ENCODE results near the gene EIF2AK3. TPM values are rescaled to one million over a fixed set of nuclear protein-coding genes. Genes with fewer than 3 reads are reported as not detected.

EIF2AK3 gene
- total and polyA plus RNA-seq, 2 experiments from 2014 or later, result 6.4 to 14.1 TPM

DNA sequence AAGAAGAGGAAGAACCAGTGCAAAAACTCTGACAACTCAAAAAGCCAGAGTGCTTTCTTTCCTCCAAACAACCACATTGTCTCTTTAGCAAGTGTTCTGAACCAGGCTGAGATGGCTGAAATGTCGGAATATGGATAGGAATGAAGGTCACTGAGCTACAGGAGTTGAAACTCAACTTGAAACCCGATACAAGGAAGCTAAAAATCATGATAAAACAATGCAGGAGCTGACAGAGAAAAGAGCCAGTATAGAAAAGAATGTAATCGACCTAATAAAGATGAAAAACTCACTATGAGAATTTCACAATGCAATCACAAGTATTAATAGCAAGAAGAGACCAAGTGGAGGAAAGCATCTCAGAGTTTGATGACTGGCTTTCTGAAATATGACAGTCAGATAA lies 15.0 kb upstream of the EIF2AK3 start:
- Histone ChIP-seq H3K4me3 (no peak overlapping the region), H3K4me1 (ENCODE audit: low read depth) (peaks cover 3% of the 10 kb centered on the region), H3K27ac (no peak overlapping the region), H3K27me3 (no peaks in the 10 kb centered on the region), H3K9me3 (ENCODE audit: low read depth) (no peaks in the 10 kb centered on the region), H3K36me3 (no peaks in the 10 kb centered on the region)
- no peak for TF ChIP-seq CTCF (IDR thresholded peaks at IDR 0.05; ENCODE audit: low read depth, low read length)
- DNase-seq (ENCODE audit: low read depth in 1 of 2, low spot score in 1 of 2), result no peak

DNA sequence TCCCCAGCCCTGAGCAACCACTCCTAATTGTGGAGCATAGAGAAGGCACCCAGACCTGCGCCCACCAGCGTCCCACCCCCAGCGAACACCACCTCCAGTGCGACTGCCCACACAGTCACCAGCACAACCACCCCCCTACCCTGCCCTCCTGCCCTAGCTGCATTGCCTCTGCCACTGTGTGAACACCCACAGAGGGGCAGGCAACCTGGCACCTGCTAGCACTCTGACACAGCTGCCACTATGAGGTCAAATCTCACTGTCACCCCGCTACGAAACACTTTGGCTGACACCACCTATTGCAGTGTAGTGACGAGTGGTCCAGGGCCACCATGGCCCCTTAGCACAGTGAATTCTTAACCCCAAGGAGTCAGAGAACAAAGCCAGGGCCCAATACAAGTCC lies 14.1 kb upstream of the EIF2AK3 start:
- TF ChIP-seq CTCF (IDR thresholded peaks at IDR 0.05; ENCODE audit: low read depth, low read length), result no peak
- no peak for DNase-seq (ENCODE audit: low read depth in 1 of 2, low spot score in 1 of 2)
- Histone ChIP-seq H3K9me3 (ENCODE audit: low read depth) (no peaks in the 10 kb centered on the region), H3K27ac (no peak overlapping the region), H3K4me3 (no peak overlapping the region), H3K36me3 (no peaks in the 10 kb centered on the region), H3K27me3 (no peaks in the 10 kb centered on the region), H3K4me1 (ENCODE audit: low read depth) (peaks cover 3% of the 10 kb centered on the region)

DNA sequence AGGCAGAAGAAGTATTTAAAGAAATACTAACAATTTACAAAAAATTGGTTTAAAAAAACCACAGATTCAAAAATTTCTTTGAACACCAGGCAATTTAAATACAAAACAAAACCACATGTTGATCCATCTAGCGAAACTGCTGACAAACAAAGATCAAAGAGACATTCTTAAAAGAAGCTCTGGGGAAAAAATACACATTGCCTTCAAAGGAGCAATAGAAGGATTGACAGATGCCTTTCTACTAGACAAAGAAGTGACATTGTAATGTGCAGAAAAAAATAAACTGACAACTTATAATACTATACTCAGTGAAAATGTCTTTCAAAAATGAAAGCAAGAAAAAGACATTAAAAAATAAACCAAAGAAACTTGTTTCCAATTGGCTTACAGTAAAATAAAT lies 12.6 kb upstream of the EIF2AK3 start:
- Histone ChIP-seq H3K36me3 (no peaks in the 10 kb centered on the region), H3K4me3 (no peak overlapping the region), H3K4me1 (ENCODE audit: low read depth) (peaks cover 3% of the 10 kb centered on the region), H3K27ac (no peak overlapping the region), H3K27me3 (no peaks in the 10 kb centered on the region), H3K9me3 (ENCODE audit: low read depth) (no peaks in the 10 kb centered on the region)
- DNase-seq (ENCODE audit: low read depth in 1 of 2, low spot score in 1 of 2), result no peak
- TF ChIP-seq CTCF (IDR thresholded peaks at IDR 0.05; ENCODE audit: low read depth, low read length), result no peak

GRCh38 chr2:88638743-88639142 lies 11.5 kb upstream of the EIF2AK3 start:
- Histone ChIP-seq H3K4me1 (ENCODE audit: low read depth) (peaks cover 3% of the 10 kb centered on the region), H3K27me3 (no peaks in the 10 kb centered on the region), H3K4me3 (no peak overlapping the region), H3K27ac (no peak overlapping the region), H3K36me3 (no peaks in the 10 kb centered on the region), H3K9me3 (ENCODE audit: low read depth) (no peaks in the 10 kb centered on the region)
- DNase-seq (ENCODE audit: low read depth in 1 of 2, low spot score in 1 of 2), result peak in 1 of 2 donors; percentile 40
- no peak for TF ChIP-seq CTCF (IDR thresholded peaks at IDR 0.05; ENCODE audit: low read depth, low read length)

DNA sequence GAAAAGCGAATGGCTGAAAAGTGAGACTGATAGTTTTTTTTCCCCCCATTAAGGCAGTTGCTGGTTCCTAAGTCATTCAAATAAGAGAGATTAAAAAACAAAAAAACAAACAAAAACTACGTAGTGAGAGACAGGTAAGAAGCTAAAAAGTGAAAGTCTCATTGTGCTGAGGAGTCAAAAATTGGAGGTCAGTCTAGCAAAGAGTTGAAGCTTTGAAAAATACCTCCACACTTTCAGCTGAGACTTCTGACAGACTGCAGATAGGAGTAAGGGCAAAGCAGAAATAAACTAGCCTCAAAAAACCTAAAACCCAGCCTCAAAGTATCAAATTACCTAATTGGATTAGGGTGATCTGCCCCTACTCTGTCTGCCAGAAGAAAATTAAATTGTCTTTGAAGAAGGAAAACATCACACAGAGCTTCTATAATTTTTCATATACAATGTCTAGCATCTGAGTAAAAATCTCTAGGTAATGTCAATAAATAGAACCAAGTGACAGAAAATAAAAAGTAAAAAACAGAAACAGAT lies 10.9 kb upstream of the EIF2AK3 start:
- TF ChIP-seq CTCF (IDR thresholded peaks at IDR 0.05; ENCODE audit: low read depth, low read length), result no peak
- DNase-seq (ENCODE audit: low read depth in 1 of 2, low spot score in 1 of 2), result no peak
- Histone ChIP-seq H3K4me1 (ENCODE audit: low read depth) (peaks cover 3% of the 10 kb centered on the region), H3K36me3 (no peaks in the 10 kb centered on the region), H3K27ac (no peak overlapping the region), H3K9me3 (ENCODE audit: low read depth) (no peaks in the 10 kb centered on the region), H3K4me3 (no peak overlapping the region), H3K27me3 (no peaks in the 10 kb centered on the region)

DNA sequence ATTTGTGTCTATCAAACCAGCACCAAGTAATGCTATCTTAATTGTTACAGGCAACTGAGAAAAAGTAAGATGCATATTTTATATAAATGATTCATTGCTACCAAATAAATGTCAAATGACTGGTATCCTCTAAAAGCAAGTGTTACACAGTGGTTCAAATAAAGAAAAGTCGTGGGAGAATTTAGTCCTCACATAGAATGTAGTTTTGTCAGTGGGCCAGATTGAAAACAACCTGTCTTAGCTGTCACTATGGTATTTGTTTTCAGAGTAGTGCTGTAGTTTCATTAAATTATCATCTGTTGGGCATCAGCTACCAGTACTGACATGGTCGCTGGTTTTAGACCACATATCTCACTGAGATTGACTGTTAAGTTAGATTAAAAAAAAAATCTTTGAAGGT lies 10.2 kb upstream of the EIF2AK3 start:
- no peaks in the 10 kb centered on the region for H3K36me3 ChIP-seq
- no peak overlapping the region for H3K27ac ChIP-seq
- H3K4me3 ChIP-seq, result no peak overlapping the region
- H3K27me3 ChIP-seq, result no peaks in the 10 kb centered on the region
- no peaks in the 10 kb centered on the region for H3K9me3 ChIP-seq (ENCODE audit: low read depth)
- H3K4me1 ChIP-seq (ENCODE audit: low read depth), result peaks cover 3% of the 10 kb centered on the region
- no peak for DNase-seq (ENCODE audit: low read depth in 1 of 2, low spot score in 1 of 2)
- TF ChIP-seq CTCF (IDR thresholded peaks at IDR 0.05; ENCODE audit: low read depth, low read length), result no peak

All from cardiac muscle cell (in vitro differentiated cells and primary cell).